ENCODE data around the gene DNAJC1. TPM values are rescaled to one million over a fixed set of nuclear protein-coding genes. Genes with fewer than 3 reads are reported as not detected.

Gene DNAJC1
- total and polyA plus RNA-seq, 2 donors (not counting 3 experiments of a cell fraction or from before 2014, with no cell fraction given) = 11.2 to 19.7 TPM

- Histone ChIP-seq H2AFZ (ENCODE audit: low read depth, low read length) (no peak overlapping the region), H3K9me1 (replicated peaks; ENCODE audit: control insufficient read depth, extremely low read depth, insufficient read depth, low read length) (no peaks in the 10 kb centered on the region), H3K4me1 (ENCODE audit: control insufficient read depth, extremely low read depth, insufficient read depth, low read length) (no peaks in the 10 kb centered on the region), H3K27me3 (ENCODE audit: control insufficient read depth in 2 of 2, insufficient read depth in 2 of 2, low read length in 2 of 2) (no peaks in the 10 kb centered on the region), H3K9me3 (replicated peaks; ENCODE audit: control insufficient read depth, insufficient read depth, low read length) (no peaks in the 10 kb centered on the region), H3K79me2 (ENCODE audit: control insufficient read depth, insufficient read depth, low read length) (peaks cover 12% of the 10 kb centered on the region), H4K20me1 (replicated peaks; ENCODE audit: control insufficient read depth, extremely low read depth, insufficient read depth, low read length) (no peaks in the 10 kb centered on the region), H3K9ac (replicated peaks; ENCODE audit: extremely low read depth, insufficient read depth, low read length) (no peak overlapping the region), H3K27ac (ENCODE audit: insufficient read depth, low read depth, low read length) (no peak overlapping the region), H3K36me3 (ENCODE audit: control insufficient read depth in 2 of 2, extremely low read depth in 1 of 2, insufficient read depth in 2 of 2, low read length in 2 of 2) (no peaks in the 10 kb centered on the region), H3K4me2 (ENCODE audit: insufficient read depth, low read length) (no peak overlapping the region), H3K4me3 (replicated peaks in 1 of 3; ENCODE audit: insufficient read depth in 1 of 3, low read depth in 1 of 3, low read length in 3 of 3) (no peak overlapping the region)
- CTCF ChIA-PET = no interaction called here
- no peak for FAIRE-seq
- dilution Hi-C loops (cut with MboI; ENCODE audit: extremely low pct_ligation_motif_present, low sequenced_read_pairs) = no loop called here
- DNase-seq (ENCODE audit: low read depth, low spot score) = no peak
- TF ChIP-seq JUN (IDR thresholded peaks at IDR 0.05; ENCODE audit: borderline replicate concordance, insufficient read depth, insufficient read length, low read depth) (no peak), MYC (IDR thresholded peaks at IDR 0.05; ENCODE audit: low read depth, low read length) (no peak), EZH2 (IDR thresholded peaks at IDR 0.05; ENCODE audit: borderline replicate concordance, low read depth, low read length, severe bottlenecking) (no peak), GATA2 (IDR thresholded peaks at IDR 0.05; ENCODE audit: insufficient read depth, insufficient read length, low read depth, low read length) (no peak), POLR2AphosphoS5 (IDR thresholded peaks at IDR 0.05; ENCODE audit: insufficient read depth, low read depth, low read length) (no peak), CTCF (IDR thresholded peaks at IDR 0.05; ENCODE audit: extremely low read depth in 1 of 2, insufficient read depth in 1 of 2, low read depth in 1 of 2, low read length in 2 of 2) (no peak), MAX (IDR thresholded peaks at IDR 0.05; ENCODE audit: insufficient read depth, insufficient read length) (no peak), POLR2A (IDR thresholded peaks at IDR 0.05; ENCODE audit: low read depth, low read length) (no peak), FOS (IDR thresholded peaks at IDR 0.05; ENCODE audit: borderline replicate concordance, insufficient read depth, low read length) (no peak)
- intact Hi-C loops (cut with micrococcal nuclease) = no loop called here
- BruUV-seq (replicated peaks) = no TSS peak
- POLR2A ChIA-PET = no interaction called here
Observed at GRCh38 chr10:21972584-21972983, 30.9 kb downstream of the DNAJC1 start.

Measured in endothelial cell of umbilical vein (primary cell).